ENCODE data around the gene MAN1A2.

GRCh38 chr1:117416004-117416403 lies 48.8 kb downstream of the MAN1A2 start:
- TF ChIP-seq, protein P1, sequence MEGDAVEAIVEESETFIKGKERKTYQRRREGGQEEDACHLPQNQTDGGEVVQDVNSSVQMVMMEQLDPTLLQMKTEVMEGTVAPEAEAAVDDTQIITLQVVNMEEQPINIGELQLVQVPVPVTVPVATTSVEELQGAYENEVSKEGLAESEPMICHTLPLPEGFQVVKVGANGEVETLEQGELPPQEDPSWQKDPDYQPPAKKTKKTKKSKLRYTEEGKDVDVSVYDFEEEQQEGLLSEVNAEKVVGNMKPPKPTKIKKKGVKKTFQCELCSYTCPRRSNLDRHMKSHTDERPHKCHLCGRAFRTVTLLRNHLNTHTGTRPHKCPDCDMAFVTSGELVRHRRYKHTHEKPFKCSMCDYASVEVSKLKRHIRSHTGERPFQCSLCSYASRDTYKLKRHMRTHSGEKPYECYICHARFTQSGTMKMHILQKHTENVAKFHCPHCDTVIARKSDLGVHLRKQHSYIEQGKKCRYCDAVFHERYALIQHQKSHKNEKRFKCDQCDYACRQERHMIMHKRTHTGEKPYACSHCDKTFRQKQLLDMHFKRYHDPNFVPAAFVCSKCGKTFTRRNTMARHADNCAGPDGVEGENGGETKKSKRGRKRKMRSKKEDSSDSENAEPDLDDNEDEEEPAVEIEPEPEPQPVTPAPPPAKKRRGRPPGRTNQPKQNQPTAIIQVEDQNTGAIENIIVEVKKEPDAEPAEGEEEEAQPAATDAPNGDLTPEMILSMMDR (IDR thresholded peaks at IDR 0.05) = no peak
- no peak for TF ChIP-seq POLR2A (IDR thresholded peaks at IDR 0.05)

All from prostate gland (tissue), 2 donors.